Measurements from ENCODE around the gene CYP2W1.
"Not testable (repeated sequence)": the region's sequence is repeated elsewhere in the genome, so short reads cannot be mapped to it uniquely, and the experiment has no call there.

Gene CYP2W1

GRCh38 chr7:997404-998395 lies 14.7 kb downstream of the CYP2W1 start:
- DNase-seq: no peak

- no peak for DNase-seq
Measured at GRCh38 chr7:999149-999879, 16.3 kb downstream of the CYP2W1 start.

DNA sequence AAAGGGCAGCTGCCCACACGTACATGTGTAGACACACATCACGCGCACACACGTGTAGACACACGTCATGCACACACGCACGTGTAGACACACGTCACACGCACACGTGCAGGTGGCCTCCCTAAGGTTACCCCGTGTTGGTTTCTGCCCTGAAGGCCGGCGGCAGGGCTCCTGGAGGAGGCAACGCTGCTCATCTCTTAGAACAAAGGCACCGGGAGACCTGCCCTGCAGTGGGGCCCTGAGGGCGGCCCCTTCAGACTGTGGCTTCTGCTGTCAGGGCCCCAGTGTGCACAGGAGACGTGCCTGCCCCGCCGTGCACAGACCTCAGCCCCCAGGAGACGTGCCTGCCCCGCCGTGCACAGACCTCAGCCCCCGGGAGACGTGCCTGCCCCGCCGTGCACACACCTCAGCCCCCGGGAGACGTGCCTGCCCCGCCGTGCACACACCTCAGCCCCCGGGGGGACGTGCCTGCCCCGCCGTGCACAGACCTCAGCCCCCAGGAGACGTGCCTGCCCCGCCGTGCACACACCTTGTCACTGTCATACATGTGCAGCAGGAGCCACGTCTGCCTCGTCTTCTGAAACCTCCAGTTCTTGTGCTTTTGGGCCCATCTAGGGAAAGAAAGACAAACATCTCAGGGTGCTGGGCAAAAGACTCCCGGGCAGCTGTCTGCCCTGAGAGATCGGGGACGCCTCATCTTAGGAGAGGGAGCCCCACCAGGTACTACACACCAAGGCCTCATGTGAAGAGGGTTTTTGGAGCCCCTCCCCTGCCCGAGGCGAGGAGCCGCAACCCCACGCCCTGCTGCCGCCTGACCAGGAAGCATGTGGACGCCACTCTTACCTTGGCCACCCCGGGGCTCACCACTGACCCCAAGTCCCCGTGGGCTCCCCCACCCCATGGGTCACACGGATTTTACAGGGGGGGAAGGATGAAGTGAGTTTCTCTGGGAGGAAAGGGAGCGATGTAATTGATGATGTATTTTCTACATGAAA lies 17.3 kb downstream of the CYP2W1 start:
- no peak for DNase-seq

DNA sequence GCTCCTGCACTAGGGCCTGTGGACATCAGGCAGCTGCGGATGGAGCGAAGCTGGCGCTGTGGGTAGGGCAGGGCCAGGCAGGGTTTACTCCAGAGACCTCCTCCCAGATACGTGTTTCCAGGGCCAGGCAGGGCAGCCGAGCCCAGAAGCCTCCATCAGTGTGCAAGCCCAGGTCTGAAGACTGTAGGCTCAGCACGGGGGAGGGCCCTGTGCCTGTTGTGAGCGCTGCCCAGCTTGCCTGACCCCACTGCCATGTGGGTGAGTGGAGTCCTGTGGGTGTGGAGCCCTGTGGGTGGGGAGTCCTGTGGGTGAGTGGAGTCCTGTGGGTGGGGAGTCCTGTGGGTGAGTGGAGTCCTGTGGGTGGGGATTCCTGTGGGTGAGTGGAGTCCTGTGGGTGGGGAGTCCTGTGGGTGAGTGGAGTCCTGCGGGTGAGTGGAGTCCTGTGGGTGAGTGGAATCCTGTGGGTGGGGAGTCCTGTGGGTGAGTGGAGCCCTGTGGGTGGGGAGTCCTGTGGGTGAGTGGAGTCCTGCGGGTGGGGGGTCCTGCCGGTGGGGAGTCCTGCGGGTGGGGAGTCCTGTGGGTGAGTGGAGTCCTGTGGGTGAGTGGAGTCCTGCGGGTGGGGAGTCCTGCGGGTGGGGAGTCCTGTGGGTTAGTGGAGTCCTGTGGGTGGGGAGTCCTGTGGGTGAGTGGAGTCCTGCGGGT lies 18.2 kb downstream of the CYP2W1 start:
- not testable (repeated sequence) for DNase-seq

DNA sequence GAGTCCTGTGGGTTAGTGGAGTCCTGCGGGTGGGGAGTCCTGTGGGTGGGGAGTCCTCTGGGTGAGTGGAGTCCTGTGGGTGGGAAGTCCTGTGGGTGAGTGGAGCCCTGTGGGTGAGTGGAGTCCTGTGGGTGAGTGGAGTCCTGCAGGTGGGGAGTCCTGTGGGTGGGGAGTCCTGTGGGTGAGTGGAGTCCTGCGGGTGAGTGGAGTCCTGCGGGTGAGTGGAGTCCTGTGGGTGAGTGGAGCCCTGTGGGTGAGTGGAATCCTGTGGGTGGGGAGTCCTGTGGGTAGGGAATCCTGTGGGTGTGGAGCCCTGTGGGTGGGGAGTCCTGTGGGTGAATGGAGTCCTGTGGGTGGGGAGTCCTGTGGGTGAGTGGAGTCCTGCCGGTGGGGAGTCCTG lies 19.0 kb downstream of the CYP2W1 start:
- DNase-seq: not testable (repeated sequence)

DNA sequence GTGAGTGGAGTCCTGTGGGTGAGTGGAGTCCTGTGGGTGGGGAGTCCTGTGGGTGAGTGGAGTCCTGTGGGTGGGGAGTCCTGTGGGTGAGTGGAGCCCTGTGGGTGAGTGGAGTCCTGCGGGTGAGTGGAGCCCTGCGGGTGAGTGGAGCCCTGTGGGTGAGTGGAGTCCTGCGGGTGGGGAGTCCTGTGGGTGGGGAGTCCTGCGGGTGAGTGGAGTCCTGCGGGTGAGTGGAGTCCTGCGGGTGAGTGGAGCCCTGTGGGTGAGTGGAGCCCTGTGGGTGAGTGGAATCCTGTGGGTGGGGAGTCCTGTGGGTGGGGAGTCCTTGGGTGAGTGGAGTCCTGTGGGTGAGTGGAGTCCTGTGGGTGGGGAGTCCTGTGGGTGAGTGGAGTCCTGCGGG lies 19.5 kb downstream of the CYP2W1 start:
- DNase-seq: not testable (repeated sequence)

GRCh38 chr7:1004018-1004852 lies 21.3 kb downstream of the CYP2W1 start:
- no peak for DNase-seq

DNA sequence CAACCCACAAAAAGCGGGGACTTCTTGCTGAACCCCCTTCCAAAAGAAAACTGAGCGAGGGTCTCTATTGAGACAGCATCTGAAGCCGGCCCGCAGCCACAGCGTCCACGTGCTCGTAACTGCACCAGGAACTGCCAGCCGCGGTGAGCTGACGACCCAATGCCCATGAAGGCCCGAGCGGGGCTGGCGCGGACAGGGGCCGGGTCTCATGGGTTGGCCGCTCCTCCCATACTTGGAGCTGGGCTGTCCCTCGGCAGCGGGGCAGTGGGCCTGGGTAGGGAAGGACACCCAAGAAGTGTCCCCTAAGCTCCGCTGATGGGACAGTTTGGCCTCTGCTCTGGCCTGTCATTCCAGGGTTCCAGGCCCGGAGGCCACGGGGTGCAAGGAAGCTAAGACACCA lies 22.3 kb downstream of the CYP2W1 start:
- DNase-seq: no peak

DNA sequence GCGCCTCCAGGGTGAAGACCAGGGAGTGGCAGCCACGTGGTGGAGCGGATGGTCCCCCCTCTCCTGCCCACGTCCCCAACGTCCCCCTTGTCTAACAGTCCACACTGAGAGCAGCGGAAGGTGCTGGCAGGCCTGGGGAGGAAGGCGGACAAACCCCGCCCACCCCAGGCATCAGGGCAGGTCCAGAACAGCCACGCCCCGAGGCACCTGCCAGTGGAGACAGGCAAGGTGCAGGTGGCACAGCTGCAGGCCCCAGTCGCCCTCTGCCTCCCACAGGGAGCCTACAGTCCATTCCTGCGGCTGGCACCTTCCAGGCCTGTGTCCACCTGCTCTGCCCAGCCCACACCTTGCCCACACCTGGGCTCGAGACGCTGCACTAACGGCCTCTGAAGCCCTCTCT lies 24.9 kb downstream of the CYP2W1 start:
- DNase-seq: no peak

- DNase-seq: no peak
Measured at GRCh38 chr7:1008733-1009363, 25.9 kb downstream of the CYP2W1 start.

DNA sequence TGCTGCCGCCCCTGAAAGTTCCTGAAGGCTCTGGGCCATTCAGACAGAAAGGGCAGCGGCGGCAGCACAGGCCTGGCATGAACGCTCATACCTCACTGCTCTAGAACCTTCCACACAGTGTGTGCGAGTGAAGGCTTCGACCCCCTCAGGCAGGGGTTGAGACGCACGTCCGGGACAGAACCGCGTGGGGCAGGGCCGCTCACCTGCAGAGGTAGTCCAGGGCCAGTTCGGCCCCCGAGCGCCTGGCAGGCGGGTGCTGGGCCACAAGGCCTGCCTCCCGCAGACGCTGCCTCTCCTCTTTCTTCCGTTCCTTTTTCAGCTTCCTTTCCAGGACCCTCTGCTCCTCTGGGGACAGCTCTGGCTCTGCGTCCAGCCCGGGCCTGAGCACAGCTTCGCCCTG lies 26.8 kb downstream of the CYP2W1 start:
- no peak for DNase-seq

GRCh38 chr7:1010226-1010625 lies 27.2 kb downstream of the CYP2W1 start:
- DNase-seq: no peak

- no peak for DNase-seq
Measured at GRCh38 chr7:1011297-1012003, 28.5 kb downstream of the CYP2W1 start.

DNA sequence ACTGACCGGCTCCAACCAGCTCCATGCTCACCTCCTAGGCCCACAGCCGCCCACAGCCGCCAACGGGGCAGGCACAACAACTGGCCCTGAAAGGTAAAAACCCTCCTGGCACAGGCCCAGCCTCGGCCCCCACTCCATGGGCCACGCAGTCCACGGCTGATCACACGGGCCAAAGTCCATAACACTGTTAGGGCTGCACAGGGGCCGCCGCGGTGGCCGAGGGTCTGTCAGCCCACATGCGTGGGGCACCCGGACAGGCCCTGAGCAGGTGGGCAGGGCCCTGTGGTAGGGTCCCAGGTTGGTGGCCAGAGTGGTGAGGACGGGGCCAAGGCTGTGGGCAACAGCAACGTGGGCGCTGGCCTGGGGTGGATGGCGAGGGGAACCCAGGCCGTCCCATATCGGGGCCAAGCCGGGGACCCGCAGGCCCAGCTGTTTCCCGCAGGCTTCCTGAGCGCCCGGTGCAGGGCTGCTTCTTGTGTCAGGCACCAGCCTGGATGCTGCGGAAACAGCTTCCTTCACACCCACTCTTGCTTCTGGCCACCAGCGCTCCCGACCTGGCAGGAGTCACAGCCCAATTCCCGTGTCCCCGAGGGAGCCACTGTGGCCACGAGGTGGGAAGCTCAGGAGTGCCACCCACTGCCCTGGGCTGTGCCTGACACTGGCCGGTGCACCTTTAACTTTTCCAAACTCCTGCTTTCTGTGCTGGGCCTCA lies 29.2 kb downstream of the CYP2W1 start:
- DNase-seq: no peak

GRCh38 chr7:1012716-1013095 lies 29.7 kb downstream of the CYP2W1 start:
- no peak for DNase-seq

GRCh38 chr7:1013581-1013980 lies 30.6 kb downstream of the CYP2W1 start:
- no peak for DNase-seq

- DNase-seq: no peak
Measured at GRCh38 chr7:1014681-1015080, 31.7 kb downstream of the CYP2W1 start.

GRCh38 chr7:1015196-1016121 lies 32.5 kb downstream of the CYP2W1 start:
- no peak for DNase-seq
